GM12874 (cell line): ENCODE results near the gene NHS.

ENCODE experiments used
- TF ChIP-seq, protein P1 (sequence below): IDR thresholded peaks from 2 replicates; pipeline ENCODE4 v1.5.1; 2011; ENCODE audit warnings: low read depth, mild to moderate bottlenecking, control low read depth, low read length, moderate library complexity; ENCODE audit not compliant: insufficient read depth

The NHS gene

GRCh38 chrX:17529151-17529745 lies 154.2 kb downstream of the NHS start:
- TF ChIP-seq, protein P1, sequence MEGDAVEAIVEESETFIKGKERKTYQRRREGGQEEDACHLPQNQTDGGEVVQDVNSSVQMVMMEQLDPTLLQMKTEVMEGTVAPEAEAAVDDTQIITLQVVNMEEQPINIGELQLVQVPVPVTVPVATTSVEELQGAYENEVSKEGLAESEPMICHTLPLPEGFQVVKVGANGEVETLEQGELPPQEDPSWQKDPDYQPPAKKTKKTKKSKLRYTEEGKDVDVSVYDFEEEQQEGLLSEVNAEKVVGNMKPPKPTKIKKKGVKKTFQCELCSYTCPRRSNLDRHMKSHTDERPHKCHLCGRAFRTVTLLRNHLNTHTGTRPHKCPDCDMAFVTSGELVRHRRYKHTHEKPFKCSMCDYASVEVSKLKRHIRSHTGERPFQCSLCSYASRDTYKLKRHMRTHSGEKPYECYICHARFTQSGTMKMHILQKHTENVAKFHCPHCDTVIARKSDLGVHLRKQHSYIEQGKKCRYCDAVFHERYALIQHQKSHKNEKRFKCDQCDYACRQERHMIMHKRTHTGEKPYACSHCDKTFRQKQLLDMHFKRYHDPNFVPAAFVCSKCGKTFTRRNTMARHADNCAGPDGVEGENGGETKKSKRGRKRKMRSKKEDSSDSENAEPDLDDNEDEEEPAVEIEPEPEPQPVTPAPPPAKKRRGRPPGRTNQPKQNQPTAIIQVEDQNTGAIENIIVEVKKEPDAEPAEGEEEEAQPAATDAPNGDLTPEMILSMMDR = no peak

DNA sequence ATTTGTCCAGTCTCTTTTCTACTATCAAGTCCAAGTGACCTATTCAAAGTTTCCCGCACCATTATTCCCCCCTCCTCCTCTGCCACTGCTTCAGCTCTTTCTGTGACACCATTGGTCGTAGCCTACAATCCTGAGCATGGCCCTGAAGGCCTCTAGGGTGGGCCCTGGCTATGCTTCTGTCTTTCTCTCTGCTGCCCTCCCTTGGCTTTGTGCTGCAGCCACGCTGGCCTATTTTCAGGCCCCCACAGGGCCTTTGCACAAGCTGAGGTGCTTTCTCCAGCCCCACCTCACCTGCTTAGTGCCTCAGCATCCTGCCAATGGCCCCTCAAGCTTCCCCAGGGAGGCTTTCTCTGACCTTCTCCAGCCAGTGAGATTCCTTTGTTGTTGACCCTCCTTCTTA lies 156.5 kb downstream of the NHS start:
- TF ChIP-seq, protein P1 = no peak

DNA sequence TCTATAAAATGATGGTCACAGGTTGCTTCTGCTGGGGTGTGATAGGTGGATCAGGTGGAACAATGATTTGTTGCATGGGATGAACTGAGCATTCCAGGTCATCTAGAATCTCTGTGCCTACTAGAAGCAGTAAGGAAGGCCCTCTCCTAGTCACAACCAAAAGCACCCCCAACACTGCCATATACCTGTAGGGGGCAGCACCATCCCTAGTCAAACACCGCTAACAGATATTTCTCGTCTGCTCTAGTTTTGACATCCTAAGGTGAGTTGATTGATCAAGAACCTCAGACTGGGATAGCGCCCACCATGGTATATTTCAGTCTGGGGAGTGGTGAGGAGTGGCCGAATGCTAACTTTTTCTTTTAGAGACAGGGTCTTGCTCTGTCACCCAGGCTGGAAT lies 160.2 kb downstream of the NHS start:
- TF ChIP-seq, protein P1 = peak; percentile 46; the same call in 1 of the 2 replicates

GRCh38 chrX:17537723-17538243 lies 162.8 kb downstream of the NHS start:
- TF ChIP-seq, protein P1 = no peak

GRCh38 chrX:17542123-17542522 lies 167.1 kb downstream of the NHS start:
- TF ChIP-seq, protein P1 = no peak

DNA sequence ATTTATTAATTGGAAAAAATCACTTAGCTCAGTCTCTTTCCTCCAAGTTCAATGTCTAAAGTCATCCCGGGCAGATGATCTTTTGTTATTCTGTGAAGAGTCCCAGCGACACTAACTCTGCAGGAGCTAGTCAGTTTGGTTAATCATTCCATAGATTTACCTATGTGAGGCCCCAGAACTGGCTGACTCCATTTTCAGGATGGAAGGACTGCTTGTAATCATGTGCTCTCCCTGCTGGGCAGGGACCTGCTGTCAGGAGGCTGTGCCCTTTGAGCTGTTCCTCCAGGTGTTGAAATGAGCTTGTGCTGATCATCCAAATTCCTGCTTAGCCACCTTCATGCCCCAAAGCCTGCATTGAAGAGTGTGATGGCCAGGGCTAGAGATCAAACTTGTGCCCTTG lies 169.8 kb downstream of the NHS start:
- TF ChIP-seq, protein P1 = no peak

GRCh38 chrX:17546356-17546755 lies 171.4 kb downstream of the NHS start:
- TF ChIP-seq, protein P1 = no peak
